GM19438 (cell line): ENCODE measurements around the gene RBM4.

Experiments used
- ATAC-seq: cut with Tn5 transposase; IDR thresholded peaks from one replicate; pipeline ENCODE4 v1.9.1; 2021; ENCODE audit warnings: low read depth; ENCODE audit not compliant: unreplicated experiment

The RBM4 gene

GRCh38 chr11:66687831-66688281 is 49.4 kb downstream of the RBM4 start:
- no peak for ATAC-seq

GRCh38 chr11:66688561-66689534 is 50.3 kb downstream of the RBM4 start:
- no peak for ATAC-seq

- no peak for ATAC-seq
These were observed 51.4 kb downstream of the RBM4 start for GRCh38 chr11:66689661-66690590.

- no peak for ATAC-seq
These were observed 52.9 kb downstream of the RBM4 start for GRCh38 chr11:66691311-66691980.

GRCh38 chr11:66692446-66692845 is 53.9 kb downstream of the RBM4 start:
- no peak for ATAC-seq

GRCh38 chr11:66692871-66693331 is 54.4 kb downstream of the RBM4 start:
- no peak for ATAC-seq

- no peak for ATAC-seq
These were observed 55.0 kb downstream of the RBM4 start for GRCh38 chr11:66693356-66694055.

GRCh38 chr11:66694056-66694410 is 55.5 kb downstream of the RBM4 start:
- ATAC-seq, result no peak

GRCh38 chr11:66694732-66695207 is 56.3 kb downstream of the RBM4 start:
- no peak for ATAC-seq
